Duodenal mucosa (tissue), 2 donors: ENCODE data around the gene KNTC1.
"Not testable (repeated sequence)": the region's sequence is repeated elsewhere in the genome, so short reads cannot be mapped to it uniquely, and the experiment has no call there.

Experiments
- H3K27ac ChIP-seq: one replicate; pipeline ENCODE4 v1.7.0; 2013; ENCODE audit warnings: low read depth, low read length
- H3K27me3 ChIP-seq, 2 donors: one replicate each; pipeline ENCODE4 v1.7.0; 2013; ENCODE audit warnings: low read length in 2 of 2, control low read depth in 1 of 2; ENCODE audit not compliant: insufficient read depth in 2 of 2, control insufficient read depth in 1 of 2
- H3K36me3 ChIP-seq, 2 donors: one replicate each; pipeline ENCODE4 v1.7.0; 2013; ENCODE audit warnings: low read length in 2 of 2, control low read depth in 1 of 2; ENCODE audit not compliant: insufficient read depth in 2 of 2, control insufficient read depth in 1 of 2
- H3K4me1 ChIP-seq, 2 donors: one replicate each; pipeline ENCODE4 v1.7.0; 2013; ENCODE audit warnings: low read length in 2 of 2, control low read depth in 1 of 2; ENCODE audit not compliant: insufficient read depth in 2 of 2, control insufficient read depth in 1 of 2
- H3K4me3 ChIP-seq, 2 donors: one replicate each; pipeline ENCODE4 v1.7.0; 2013; ENCODE audit warnings: low read length in 2 of 2, low read depth in 1 of 2
- H3K9ac ChIP-seq, 2 donors: one replicate each; pipeline ENCODE4 v1.7.0; 2013; ENCODE audit warnings: low read length in 2 of 2, low read depth in 1 of 2
- H3K9me3 ChIP-seq, 2 donors: one replicate each; pipeline ENCODE4 v1.7.0; 2013; ENCODE audit warnings: low read length in 2 of 2, control low read depth in 1 of 2; ENCODE audit not compliant: control insufficient read depth in 1 of 2

The KNTC1 gene

GRCh38 chr12:122558745-122559641, 31.9 kb downstream of the KNTC1 start:
- H3K9ac ChIP-seq: no peak overlapping the region

DNA sequence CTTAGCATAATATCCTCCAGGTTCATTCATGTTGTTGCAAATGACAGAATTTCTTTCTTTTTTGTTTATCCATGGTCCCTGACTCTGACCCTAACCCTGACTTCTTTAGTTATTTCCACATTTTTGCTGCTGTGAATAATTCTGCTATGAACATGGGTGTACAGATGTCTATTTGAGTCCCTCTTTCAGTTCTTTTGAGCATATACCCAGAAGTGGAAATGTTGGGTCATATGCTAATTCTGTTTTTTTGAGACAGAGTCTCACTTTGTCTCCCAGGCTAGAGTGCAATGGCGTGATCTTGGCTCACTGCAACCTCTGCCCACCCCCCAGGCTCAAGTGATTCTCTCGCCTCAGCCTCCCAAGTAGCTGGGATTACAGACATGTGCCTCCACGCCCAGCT, 33.1 kb downstream of the KNTC1 start:
- Histone ChIP-seq H3K4me1 (no peaks in the 10 kb centered on the region), H3K4me3 (no peak overlapping the region), H3K36me3 (peaks cover 11 to 43% of the 10 kb centered on the region in 2 donors), H3K9ac (no peak overlapping the region), H3K27ac (no peak overlapping the region), H3K9me3 (no peaks in the 10 kb centered on the region), H3K27me3 (no peaks in the 10 kb centered on the region)

More at GRCh38 chr12:122558745-122559641, 31.9 kb downstream of the KNTC1 start:
- no peak overlapping the region for H3K4me3 ChIP-seq
- H3K9me3 ChIP-seq: no peaks in the 10 kb centered on the region
- peaks cover 11 to 37% of the 10 kb centered on the region in 2 donors for H3K36me3 ChIP-seq
- H3K27me3 ChIP-seq: no peaks in the 10 kb centered on the region
- H3K27ac ChIP-seq: no peak overlapping the region
- H3K4me1 ChIP-seq: no peaks in the 10 kb centered on the region

GRCh38 chr12:122563361-122563760, 36.3 kb downstream of the KNTC1 start:
- Histone ChIP-seq H3K4me1 (no peaks in the 10 kb centered on the region), H3K27ac (no peak overlapping the region), H3K9me3 (no peaks in the 10 kb centered on the region), H3K36me3 (peaks cover 4 to 30% of the 10 kb centered on the region in 2 donors), H3K4me3 (no peak overlapping the region), H3K9ac (no peak overlapping the region), H3K27me3 (no peaks in the 10 kb centered on the region)

DNA sequence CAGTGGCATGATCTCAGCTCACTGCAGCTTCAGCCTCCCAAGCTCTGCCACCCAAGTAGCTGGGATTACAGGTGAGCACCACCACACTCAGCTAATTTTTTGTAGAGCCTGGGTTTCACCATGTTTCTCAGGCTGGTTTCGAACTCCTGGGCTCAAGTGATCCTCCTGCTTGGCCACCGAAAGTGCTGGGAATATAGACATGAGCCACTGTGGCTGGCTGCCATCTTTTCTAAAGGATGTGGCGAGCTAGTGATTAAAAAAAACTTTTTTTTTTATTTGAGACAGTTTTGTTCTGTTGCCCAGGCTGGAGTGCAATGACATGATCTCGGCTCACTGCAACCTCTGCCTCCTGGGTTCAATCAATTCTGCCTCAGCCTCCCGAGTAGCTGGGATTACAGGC, 39.8 kb downstream of the KNTC1 start:
- not testable (repeated sequence) for H3K27ac ChIP-seq, H3K9ac ChIP-seq, H3K9me3 ChIP-seq, H3K4me1 ChIP-seq, H3K4me3 ChIP-seq, H3K27me3 ChIP-seq
- peaks cover 4 to 33% of the 10 kb centered on the region in 2 donors for H3K36me3 ChIP-seq

DNA sequence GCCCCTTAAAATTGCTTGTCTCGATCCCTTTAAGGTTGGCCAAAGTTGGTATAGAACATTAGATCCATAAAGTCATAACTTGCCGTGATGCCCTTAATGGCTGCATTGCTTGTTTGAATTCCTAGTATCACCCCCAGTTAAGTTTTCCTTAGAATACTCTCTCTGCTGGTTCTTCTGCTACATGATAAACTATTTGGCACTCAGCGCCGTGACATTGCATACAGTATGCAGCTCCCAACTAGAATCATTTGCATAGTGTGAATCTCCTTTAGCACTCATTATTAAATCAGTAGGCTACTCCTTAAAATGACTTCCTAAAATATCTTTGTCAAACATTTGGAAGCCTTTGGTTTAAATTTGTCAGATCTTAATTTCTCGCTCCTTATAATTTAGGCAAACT, 42.2 kb downstream of the KNTC1 start:
- Histone ChIP-seq H3K4me1 (no peaks in the 10 kb centered on the region), H3K9ac (no peak overlapping the region), H3K36me3 (peaks cover 0 to 36% of the 10 kb centered on the region in 2 donors), H3K27me3 (no peaks in the 10 kb centered on the region), H3K9me3 (no peaks in the 10 kb centered on the region), H3K27ac (no peak overlapping the region), H3K4me3 (no peak overlapping the region)

GRCh38 chr12:122570006-122570405, 43.0 kb downstream of the KNTC1 start:
- peaks cover 0 to 36% of the 10 kb centered on the region in 2 donors for H3K36me3 ChIP-seq
- H3K9ac ChIP-seq, H3K4me1 ChIP-seq, H3K9me3 ChIP-seq, H3K27me3 ChIP-seq, H3K4me3 ChIP-seq, H3K27ac ChIP-seq: not testable (repeated sequence)

- Histone ChIP-seq H3K27ac (no peak overlapping the region), H3K27me3 (no peaks in the 10 kb centered on the region), H3K9ac (no peak overlapping the region), H3K4me1 (no peaks in the 10 kb centered on the region), H3K4me3 (no peak overlapping the region), H3K36me3 (peaks cover 0 to 43% of the 10 kb centered on the region in 2 donors), H3K9me3 (no peaks in the 10 kb centered on the region)
These were observed 44.8 kb downstream of the KNTC1 start for GRCh38 chr12:122571821-122572220.

GRCh38 chr12:122583294-122583693, 56.2 kb downstream of the KNTC1 start:
- H3K4me1 ChIP-seq, H3K27ac ChIP-seq, H3K9me3 ChIP-seq, H3K27me3 ChIP-seq, H3K4me3 ChIP-seq, H3K9ac ChIP-seq: not testable (repeated sequence)
- peaks cover 15 to 53% of the 10 kb centered on the region in 2 donors for H3K36me3 ChIP-seq

GRCh38 chr12:122584177-122584863, 57.3 kb downstream of the KNTC1 start:
- H3K4me1 ChIP-seq: no peaks in the 10 kb centered on the region
- no peak overlapping the region for H3K9ac ChIP-seq
- H3K36me3 ChIP-seq: peaks cover 15 to 49% of the 10 kb centered on the region in 2 donors
- H3K27me3 ChIP-seq: no peaks in the 10 kb centered on the region
- no peak overlapping the region for H3K4me3 ChIP-seq
- H3K27ac ChIP-seq: no peak overlapping the region
- H3K9me3 ChIP-seq: no peaks in the 10 kb centered on the region

DNA sequence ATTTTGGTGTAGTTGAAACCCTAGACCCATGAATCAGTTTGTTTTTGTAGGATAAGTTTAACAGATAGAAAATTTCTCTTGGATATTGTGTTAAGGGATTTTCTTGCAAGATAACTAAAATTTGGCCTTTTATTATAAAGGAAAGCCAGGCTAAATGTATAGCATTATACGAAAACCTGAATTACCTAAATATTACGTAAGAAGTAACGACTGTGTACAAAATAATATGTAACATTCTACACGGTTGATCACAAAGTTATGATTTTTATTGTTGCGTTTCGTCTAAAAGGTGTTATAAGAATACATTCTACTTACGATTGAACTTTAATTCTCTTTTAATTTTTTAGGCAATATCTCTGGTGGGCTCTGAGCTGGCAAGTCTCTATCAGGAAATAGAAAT, 63.9 kb downstream of the KNTC1 start:
- H3K27me3 ChIP-seq: no peaks in the 10 kb centered on the region
- H3K9me3 ChIP-seq: no peaks in the 10 kb centered on the region

More for the DNA sequence above, 63.9 kb downstream of the KNTC1 start:
- no peak overlapping the region for H3K4me3 ChIP-seq
- no peaks in the 10 kb centered on the region for H3K4me1 ChIP-seq
- H3K9ac ChIP-seq: no peak overlapping the region
- H3K36me3 ChIP-seq: peaks cover 0 to 24% of the 10 kb centered on the region in 2 donors
- no peak overlapping the region for H3K27ac ChIP-seq
